CD4-positive, alpha-beta T cell treated with Interleukin-2 at 100 ng/mL for 4 hours (primary cell): Measurements from ENCODE around the gene CHPF2.

ENCODE experiments used
- DNase-seq: peaks from one replicate; pipeline ENCODE4 v3.0.0-alpha.2; 2020; ENCODE audit warnings: low spot score

The CHPF2 gene, protein sequence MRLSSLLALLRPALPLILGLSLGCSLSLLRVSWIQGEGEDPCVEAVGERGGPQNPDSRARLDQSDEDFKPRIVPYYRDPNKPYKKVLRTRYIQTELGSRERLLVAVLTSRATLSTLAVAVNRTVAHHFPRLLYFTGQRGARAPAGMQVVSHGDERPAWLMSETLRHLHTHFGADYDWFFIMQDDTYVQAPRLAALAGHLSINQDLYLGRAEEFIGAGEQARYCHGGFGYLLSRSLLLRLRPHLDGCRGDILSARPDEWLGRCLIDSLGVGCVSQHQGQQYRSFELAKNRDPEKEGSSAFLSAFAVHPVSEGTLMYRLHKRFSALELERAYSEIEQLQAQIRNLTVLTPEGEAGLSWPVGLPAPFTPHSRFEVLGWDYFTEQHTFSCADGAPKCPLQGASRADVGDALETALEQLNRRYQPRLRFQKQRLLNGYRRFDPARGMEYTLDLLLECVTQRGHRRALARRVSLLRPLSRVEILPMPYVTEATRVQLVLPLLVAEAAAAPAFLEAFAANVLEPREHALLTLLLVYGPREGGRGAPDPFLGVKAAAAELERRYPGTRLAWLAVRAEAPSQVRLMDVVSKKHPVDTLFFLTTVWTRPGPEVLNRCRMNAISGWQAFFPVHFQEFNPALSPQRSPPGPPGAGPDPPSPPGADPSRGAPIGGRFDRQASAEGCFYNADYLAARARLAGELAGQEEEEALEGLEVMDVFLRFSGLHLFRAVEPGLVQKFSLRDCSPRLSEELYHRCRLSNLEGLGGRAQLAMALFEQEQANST

GRCh38 chr7:151232091-151232916, at the start of gene CHPF2:
CHPF2 (plus strand) TSS chr7:151232483; CDS start chr7:151234012, 1,529 bp downstream.
- DNase-seq: peak; percentile 89

DNA sequence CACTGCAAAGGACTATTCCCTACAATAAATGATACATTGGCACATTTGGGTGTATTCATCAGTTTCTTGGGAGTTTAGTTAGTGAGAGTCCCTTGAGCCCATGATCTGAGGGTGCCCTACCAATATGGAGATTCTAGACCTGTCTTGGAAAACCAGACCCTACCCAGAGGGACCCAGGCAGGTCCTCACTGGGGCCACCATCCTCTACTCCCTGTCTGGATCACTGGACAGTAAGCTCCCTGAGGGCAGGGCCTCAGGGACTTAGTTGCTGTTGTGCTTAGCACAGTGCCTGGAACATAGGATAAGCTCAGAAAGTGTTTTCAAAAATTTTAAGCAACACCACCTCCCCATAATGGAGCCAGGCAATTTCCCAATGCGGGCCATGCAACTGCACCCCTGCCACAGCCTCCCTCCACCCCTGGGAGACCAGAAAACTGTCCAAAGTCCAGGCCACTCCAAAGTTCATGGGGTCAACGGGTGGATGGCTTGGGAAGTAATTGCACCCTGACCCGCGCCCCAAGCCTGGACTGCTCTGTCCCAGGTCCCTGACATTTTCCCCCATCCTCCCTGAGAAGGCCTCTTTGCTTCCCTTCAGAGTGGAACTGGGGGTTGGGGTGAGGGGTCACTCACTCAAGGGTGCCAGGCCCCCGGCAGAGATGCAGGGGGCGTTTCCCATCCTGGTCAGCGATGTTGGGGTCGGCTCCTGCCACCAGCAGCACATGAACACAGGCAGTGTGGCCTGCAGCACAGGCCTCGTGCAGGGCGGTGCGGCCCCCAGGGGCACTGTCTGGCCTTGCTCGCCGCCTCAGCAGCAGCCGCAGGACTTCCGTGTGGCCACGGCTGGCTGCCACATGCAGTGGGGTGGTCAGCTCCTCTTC, 46.3 kb upstream of the CHPF2 start:
- no peak for DNase-seq

DNA sequence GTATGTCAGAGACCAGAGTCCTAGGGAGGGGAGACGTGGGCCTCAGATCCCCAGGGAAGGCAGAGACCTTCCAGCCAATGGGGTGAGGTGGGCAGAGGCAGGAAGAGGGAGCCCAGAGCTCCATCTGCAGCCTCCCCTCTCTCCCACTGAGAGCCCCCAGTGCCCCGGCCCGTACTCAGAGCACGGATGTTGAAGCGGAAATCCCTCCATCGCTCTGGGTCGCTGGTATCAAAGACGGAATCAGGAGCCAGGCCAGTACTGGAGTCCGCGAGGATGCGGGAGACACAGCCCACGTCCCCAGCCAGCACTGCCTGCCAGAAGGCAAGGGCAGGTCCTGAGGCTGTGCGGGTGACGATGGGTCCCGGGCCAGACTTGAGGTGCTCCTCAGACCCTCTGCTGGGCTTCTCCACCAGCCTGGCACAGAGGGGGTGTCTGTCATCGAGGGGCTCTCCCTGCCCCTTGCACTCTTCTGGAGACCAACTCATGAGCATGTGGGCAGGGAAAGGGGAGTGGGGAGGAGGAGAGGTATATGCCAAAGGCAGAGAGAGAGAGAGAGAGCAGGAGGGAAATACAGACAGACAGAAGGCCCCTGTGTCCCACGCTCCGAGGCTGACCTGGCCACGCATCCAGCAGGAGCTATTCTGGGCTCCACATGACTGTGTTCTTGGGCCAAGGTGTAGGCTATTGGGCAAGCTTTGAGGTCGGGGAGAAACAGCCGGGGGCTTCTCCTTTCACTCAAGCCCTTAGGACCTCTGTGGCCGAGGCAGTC, 45.5 kb upstream of the CHPF2 start, which contains the start of gene ASB10:
ASB10 (minus strand) TSS at position 611 of the 769 bp plus-strand sequence; CDS start at position 491, 120 bp downstream.
- no peak for DNase-seq

DNA sequence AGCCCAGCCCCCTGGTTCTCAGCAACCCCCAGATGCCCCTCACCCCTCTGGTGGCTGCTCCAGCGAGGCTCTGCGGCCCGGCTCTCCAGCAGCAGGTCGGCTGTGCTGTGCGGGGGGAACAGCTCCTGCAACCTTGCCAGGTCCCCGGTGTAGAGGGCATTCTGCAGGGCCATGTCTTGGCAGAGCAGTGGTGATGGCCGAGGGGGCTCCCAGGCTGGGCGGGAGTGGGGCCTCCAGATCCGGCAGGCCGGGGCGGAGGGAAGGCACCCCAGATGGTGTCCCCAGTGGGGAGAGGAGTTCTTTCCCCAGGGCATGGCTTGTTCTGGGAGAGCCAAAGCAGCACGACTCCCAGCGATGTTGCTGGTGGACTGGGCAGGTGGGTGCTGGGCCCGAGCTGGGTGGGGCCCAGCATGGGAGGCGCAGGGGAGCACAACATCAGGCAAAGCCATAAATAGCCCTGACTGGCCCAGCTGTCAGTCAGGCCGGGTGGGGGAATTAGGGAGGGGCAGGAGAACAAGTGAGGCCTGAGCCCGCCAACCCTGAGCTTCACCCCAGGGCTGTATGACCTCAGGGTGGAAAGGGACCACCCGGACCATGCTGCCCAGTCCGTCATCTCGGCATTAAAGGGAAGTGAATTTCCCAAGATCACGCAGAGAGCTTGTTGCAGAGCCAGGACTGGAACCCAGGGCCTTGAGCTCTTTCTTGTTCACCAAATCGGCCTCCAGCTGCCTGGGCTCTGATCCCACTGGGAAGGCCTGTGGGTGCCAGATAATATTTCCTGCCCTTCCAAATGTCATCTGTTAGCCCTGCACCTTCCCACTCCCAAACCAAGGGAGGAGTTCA, 44.7 kb upstream of the CHPF2 start:
- no peak for DNase-seq

GRCh38 chr7:151188252-151188542, 44.1 kb upstream of the CHPF2 start:
- DNase-seq: no peak

DNA sequence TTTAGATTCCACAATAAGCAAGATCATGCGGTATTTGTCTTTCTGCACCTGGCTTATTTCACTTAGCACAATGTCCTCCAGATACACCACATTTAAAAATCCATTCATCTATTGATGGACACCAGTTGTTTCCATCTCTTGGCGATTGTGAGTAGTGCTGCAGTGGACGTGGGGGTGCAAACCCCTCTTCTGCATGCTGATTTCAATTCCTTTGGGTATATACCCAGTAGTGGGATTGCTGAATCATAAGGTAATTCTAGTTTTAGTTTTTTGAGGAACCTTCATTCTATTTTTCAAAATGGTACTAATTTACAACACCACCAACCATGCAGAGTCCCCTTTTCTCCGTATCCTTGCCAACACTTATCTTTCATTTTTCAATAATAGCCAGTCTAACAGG, 43.2 kb upstream of the CHPF2 start:
- no peak for DNase-seq

- no peak for DNase-seq
Measured at GRCh38 chr7:151191544-151191943, 40.7 kb upstream of the CHPF2 start.

GRCh38 chr7:151192002-151192539, 40.2 kb upstream of the CHPF2 start:
- DNase-seq: no peak

GRCh38 chr7:151193203-151193978, 38.9 kb upstream of the CHPF2 start:
- no peak for DNase-seq

GRCh38 chr7:151194188-151194587, 38.1 kb upstream of the CHPF2 start:
- DNase-seq: no peak

GRCh38 chr7:151195616-151196450, 36.5 kb upstream of the CHPF2 start:
- DNase-seq: no peak

DNA sequence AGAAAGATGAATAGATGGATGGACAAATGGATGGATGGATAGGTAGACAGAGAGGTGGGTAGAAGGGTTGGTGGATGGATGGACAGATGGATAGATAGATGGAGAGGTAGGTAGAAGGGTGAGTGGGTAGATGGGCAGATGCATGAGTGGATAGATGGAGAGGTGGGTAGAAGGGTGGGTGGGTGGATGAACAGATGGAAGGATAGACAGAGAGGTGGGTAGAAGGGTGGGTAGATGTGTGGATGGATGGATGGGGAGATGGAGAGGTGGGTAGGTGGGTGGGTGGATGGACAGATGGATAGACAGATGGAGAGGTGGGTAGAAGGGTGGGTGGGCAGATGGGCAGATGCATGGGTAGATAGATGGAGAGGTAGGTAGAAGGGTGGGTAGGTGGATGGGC, 34.4 kb upstream of the CHPF2 start:
- DNase-seq: no peak

DNA sequence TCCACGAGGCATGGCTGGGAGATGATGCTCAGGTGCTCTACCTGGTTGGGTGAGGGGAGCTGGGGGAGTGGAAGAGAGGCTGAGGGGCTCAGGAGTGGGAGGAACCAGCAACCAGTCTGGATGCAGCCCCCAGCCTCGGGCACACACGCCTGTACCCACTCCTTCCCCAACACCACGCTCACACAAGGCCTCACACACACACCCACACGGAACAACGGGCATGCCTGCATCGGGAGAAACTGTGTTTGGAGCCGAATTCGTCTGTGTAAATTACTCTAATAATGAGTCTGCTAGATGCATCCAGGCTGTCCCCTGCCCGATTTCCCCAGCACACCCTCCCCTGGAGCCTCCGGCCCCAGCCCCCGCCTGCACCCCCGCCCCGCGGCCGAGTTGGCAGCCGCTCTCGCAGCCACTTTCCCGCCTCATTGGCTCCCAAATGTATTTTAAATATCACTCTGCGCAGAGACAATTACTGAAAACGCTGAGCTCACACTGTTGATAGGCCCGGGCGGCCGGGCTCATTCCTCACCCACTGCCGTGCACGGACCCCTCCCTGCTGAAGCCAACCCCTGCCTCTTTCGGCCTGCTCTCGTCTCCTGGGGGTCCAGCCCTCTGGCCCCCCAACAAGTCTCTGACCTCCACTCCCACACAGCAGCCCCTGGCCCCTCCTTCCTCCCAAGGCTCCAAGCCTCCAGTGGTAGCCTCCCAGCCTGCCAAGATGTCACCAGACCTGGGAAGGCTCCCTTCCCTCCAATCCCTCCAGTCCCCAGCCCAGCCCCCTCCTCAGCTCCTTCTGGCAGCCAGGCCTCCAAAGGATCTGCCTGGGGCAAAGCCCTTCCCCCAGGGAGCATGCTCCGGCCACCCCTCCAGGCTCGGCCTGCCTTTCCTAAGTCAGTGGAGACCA, 33.1 kb upstream of the CHPF2 start:
- no peak for DNase-seq

GRCh38 chr7:151201344-151201743, 30.9 kb upstream of the CHPF2 start:
- DNase-seq: no peak

DNA sequence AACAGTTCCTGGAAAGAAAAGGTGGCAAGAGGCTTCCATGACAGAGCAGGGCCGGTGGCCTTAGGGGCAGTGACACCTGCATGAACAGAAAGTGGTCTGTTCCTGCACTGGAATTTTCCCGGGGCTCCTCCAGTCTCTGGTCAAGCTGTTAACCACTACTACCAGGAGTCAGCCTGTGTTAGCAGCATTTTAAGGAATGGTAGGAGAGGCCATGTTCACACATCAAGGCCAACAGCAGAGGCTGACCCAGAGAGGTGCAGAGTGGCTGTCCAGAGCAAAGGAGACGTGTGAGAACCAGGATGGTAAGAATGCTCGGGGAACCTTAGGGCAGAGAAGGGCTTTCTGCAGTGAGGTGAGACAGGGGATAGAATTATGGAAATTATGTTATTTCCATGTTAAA, 30.5 kb upstream of the CHPF2 start:
- DNase-seq: no peak

DNA sequence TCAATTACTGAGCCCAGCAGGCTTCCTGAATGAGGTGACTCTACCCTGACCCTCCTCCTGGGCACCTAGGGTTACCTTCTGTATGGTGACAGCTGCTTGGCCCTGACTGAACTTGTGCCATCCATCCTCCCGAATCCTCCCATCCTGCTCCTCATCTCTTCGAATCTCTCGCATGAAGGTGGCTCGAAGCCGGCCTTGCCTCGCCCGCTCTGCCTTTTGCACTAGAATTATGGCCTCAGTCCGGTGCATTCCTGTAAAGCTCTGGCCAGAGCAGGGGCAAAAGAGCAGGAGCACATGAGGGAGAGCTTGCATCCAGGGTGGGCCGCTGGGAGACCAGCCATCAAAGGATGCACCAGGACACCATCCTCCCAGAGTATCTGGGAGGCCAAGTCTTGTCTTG, 29.4 kb upstream of the CHPF2 start:
- no peak for DNase-seq
